ENCODE data around the gene CFB.
A peak's percentile ranks its signal among the peaks of the same experiment; 100 is the strongest.
"Not testable (repeated sequence)": the region's sequence is repeated elsewhere in the genome, so short reads cannot be mapped to it uniquely, and the experiment has no call there.

The CFB gene

DNA sequence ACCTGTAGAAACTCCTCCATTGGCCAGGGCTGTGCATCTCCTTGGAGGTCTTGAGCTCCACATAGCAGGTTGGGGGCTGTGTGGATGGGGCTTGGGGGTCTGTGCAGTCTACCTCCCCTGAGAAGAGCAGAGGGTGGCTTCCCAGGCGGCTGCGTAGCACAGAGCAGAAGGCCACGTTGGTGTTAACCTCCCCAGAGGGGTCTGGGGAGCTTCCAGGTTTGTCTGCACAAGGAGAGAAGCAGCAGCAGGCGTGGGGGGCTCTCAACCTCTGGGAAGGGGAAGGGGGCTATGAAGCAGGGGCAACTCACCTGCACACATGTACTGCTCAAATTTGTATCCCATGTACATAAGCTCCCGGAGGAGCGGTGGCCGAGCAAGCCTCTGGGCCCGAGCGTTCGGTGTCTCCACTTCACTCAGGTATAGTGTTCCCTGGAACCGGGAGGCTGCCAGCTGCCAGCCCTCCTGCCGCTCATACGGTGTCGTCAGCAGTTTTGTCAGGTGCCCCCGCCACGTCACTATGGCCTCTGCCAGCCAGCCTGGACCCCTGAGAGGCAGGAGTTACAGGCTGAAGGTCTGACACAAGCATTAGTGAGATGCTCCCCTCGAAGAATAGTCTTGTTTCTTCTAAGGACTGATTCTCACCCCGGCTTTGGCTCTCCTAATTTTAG lies 24.8 kb downstream of the CFB start:
- no peaks in the 10 kb centered on the region for H3K9me3 Mint-ChIP-seq
- peaks cover 55% of the 10 kb centered on the region for H3K4me1 Mint-ChIP-seq
- no peak for ATAC-seq
- peak overlapping the region; percentile 94 for H3K27ac Mint-ChIP-seq
- H3K36me3 Mint-ChIP-seq: peaks cover 47% of the 10 kb centered on the region
- H3K27me3 Mint-ChIP-seq: no peaks in the 10 kb centered on the region
- peak overlapping the region; percentile 89 for H3K4me3 Mint-ChIP-seq

DNA sequence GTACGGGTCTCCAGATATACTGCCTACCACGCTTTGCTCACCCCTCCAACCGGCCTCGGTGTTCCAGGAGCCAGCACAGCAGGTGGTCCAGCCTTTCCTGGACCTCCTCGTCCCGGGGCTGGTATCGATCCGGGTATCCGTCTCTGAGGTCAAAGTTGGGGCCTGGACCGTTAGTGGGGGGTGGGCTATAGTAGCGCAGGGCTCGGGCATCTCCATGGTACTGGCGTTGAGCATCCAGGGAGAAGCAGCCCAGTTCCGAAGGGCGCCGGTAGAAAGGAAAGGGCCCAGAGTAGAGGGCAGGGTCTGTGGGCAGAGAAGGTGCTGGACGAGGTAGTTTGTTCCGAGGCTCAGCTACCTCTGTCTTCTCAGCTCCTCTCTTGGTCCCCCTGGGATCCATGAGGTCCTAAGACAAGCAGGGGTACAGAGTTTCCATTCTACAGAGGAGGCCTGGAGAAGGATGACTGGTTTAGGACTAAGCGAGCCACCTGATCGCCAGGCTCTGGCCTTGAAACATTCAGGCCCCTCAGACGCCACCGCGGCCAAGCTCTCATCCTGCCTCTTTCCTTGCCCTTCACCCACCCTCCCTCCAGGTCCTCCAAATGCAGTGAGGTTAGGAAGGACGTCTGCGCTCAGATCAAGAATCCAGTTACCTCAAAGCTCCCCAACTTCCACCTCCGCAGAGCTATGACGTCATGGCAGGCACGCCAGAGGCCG lies 25.5 kb downstream of the CFB start:
- peak overlapping the region; percentile 89 for H3K4me3 Mint-ChIP-seq
- ATAC-seq: no peak
- H3K27me3 Mint-ChIP-seq: no peaks in the 10 kb centered on the region
- H3K9me3 Mint-ChIP-seq: no peaks in the 10 kb centered on the region
- H3K27ac Mint-ChIP-seq: peak overlapping the region; percentile 94
- H3K36me3 Mint-ChIP-seq: peaks cover 41% of the 10 kb centered on the region
- H3K4me1 Mint-ChIP-seq: peaks cover 55% of the 10 kb centered on the region

DNA sequence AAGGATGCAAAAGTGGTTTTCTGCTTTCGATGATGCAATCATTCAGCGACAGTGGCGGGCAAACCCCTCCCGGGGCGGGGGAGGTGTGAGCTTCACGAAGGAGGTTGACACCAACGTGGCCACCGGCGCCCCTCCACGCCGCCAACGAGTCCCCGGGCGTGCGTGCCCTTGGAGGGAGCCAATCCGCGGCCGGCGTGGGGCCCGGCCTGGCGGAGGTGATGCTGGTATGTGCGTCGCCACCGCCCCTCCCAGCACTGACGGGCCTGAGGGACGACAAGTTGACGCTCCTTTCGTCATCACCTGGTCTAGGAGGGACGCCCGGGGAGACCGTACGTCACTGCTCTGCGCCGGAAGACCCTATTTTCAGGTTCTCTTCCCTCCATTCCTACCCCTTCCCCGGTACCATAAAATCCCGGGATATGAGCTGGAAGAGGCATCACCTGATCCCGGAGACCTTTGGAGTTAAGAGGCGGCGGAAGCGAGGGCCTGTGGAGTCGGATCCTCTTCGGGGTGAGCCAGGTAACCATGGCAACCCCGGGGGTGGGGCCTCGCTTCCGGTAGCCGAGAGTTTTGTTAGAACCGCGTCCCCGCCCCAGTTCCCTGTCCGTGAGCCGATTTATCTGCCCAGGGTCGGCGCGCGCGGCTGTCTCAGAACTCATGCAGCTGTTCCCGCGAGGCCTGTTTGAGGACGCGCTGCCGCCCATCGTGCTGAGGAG lies 26.3 kb downstream of the CFB start, which contains the start of gene DXO:
TSS of gene DXO (minus strand) at position 146 of the 716 bp plus-strand sequence. CDS start 463 bp downstream, outside the sequence.
- Mint-ChIP-seq H3K27ac (peak within 1 kb of the TSS; percentile 94), H3K9me3 (no peaks in the 10 kb centered on the region), H3K36me3 (peaks cover 34% of the 10 kb centered on the region), H3K4me3 (peak within 1 kb of the TSS; percentile 89), H3K4me1 (peaks cover 49% of the 10 kb centered on the region), H3K27me3 (no peaks in the 10 kb centered on the region)
- peak; percentile 98 for ATAC-seq

DNA sequence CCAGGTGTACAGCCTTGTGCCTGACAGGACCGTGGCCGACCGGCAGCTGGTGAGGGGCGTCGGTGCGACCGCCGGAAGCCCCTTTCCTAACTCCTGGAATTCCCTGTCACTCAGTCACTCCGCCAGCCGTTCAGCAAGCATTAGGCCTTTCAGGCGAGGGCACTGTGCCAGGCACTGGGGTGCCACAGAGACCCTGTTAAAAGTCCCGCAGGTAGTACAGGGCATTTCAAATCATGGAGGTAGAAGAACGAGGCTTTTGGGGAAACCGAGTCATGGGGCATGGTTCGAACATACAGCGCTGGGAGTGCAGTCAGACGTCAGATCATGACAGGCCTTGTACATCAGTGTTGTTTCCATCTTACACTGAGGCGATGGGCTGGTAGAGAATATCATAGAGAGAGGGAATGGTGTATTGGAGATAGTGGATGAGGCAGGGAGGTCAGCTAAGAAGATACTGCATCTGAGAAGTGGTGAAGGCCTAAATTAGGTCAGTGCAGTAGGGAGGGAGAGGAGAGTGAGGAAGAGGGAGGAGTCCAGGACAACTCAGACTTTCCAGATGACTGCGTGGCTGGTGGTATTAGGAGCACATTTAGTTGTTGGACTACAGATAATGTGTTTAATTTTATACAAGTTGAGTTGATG lies 26.9 kb downstream of the CFB start:
- H3K27ac Mint-ChIP-seq: peak overlapping the region; percentile 94
- no peaks in the 10 kb centered on the region for H3K9me3 Mint-ChIP-seq
- peak overlapping the region; percentile 89 for H3K4me3 Mint-ChIP-seq
- peaks cover 27% of the 10 kb centered on the region for H3K36me3 Mint-ChIP-seq
- peaks cover 43% of the 10 kb centered on the region for H3K4me1 Mint-ChIP-seq
- H3K27me3 Mint-ChIP-seq: no peaks in the 10 kb centered on the region
- ATAC-seq: no peak

DNA sequence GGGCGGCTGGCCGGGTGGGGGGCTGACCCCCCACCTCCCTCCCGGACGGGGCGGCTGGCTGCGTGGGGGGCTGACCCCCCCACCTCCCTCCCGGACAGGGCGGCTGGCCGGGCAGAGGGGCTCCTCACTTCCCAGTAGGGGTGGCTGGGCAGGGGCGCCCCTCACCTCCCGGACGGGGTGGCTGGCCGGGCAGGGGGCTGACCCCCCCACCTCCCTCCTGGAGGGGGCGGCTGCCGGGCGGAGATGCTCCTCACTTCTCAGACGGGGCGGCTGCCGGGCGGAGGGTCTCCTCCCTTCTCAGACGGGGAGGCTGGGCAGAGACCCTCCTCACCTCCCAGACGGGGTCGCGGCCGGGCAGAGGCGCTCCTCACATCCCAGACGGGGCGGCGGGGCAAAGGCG lies 30.2 kb downstream of the CFB start:
- H3K27ac Mint-ChIP-seq, H3K4me3 Mint-ChIP-seq, H3K9me3 Mint-ChIP-seq, ATAC-seq, H3K27me3 Mint-ChIP-seq: not testable (repeated sequence)
- peaks cover 29% of the 10 kb centered on the region for H3K4me1 Mint-ChIP-seq
- H3K36me3 Mint-ChIP-seq: peaks cover 18% of the 10 kb centered on the region

DNA sequence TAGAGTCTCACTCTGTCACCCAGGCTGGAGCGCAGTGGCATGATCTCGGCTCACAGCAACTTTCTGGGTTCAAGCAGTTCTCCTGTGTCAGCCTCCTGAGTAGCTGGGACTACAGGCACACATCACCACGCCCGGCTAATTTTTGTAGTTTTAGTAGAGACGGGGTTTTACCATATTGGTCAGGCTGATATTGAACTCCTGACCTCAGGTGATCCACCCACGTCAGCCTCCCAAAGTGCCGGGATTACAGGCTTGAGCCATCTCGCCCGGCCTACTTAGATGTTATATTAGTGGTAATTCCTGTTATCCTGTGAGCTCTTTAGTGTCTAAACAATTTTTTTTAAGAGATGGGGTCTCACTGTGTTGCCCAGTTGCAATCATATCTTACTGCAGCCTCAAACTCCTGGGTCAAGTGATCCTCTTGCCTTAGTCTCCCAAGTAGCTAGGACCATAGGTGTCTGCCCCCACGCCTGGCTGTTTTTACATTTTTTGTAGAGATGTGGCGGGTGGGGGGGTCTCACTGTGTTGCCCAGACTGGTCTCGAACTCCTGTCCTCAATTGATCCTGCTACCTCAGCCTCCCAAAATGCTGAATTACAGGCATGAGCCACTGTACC lies 32.0 kb downstream of the CFB start:
- no peaks in the 10 kb centered on the region for H3K9me3 Mint-ChIP-seq
- H3K4me1 Mint-ChIP-seq: peaks cover 21% of the 10 kb centered on the region
- no peak overlapping the region for H3K4me3 Mint-ChIP-seq
- no peaks in the 10 kb centered on the region for H3K27me3 Mint-ChIP-seq
- ATAC-seq: no peak
- peaks cover 18% of the 10 kb centered on the region for H3K36me3 Mint-ChIP-seq
- H3K27ac Mint-ChIP-seq: no peak overlapping the region

DNA sequence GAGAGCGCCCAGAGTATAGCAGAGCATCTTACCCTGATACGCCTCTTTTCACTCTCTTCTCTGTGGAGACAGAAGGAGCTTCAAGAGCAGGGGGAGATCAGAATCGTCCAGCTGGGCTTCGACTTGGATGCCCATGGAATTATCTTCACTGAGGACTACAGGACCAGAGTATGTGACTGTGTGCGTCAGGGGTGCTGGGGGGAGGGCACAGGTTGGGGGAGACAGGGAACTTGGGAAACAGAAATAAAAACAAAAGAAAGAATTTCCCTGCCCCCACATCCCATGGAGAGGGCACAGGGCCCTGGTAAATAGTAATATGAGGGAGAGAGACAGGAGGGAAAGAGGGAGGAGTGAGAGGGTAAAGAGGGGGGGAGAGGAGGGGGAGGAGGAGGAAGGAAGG lies 32.9 kb downstream of the CFB start:
- no peaks in the 10 kb centered on the region for H3K27me3 Mint-ChIP-seq
- H3K9me3 Mint-ChIP-seq: no peaks in the 10 kb centered on the region
- peaks cover 18% of the 10 kb centered on the region for H3K36me3 Mint-ChIP-seq
- ATAC-seq: no peak
- no peak overlapping the region for H3K4me3 Mint-ChIP-seq
- no peak overlapping the region for H3K27ac Mint-ChIP-seq
- H3K4me1 Mint-ChIP-seq: peaks cover 12% of the 10 kb centered on the region

DNA sequence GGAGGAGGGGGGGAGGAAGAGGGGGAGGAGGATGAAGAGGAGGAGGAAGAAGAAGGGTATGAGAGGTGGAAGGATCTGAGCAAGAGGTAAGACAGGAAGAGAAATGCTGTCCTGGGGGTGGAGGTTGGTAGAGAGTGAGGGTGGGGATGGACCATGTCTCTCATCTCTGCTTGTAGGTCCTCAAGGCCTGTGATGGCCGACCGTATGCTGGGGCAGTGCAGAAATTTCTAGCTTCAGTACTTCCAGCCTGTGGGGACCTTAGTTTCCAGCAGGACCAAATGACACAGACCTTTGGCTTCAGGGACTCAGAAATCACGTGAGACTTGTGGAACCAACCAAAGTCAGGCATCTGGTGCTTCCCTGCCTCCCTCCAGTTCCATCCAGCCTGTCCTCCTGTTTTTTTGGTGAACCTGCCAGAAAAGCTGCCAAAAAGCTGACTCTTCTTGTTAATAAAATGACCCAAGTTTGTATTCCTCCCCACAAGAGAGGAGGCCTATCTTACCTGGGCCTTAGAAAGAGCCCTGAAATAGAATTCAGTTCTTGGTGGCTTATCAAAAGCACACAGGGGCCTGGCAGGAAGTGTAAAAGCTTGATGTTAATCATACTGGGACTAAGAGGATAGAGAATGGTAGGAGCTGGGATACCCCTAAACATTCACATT lies 33.5 kb downstream of the CFB start:
- Mint-ChIP-seq H3K36me3 (peaks cover 18% of the 10 kb centered on the region), H3K27ac (no peak overlapping the region), H3K4me3 (no peak overlapping the region), H3K9me3 (no peaks in the 10 kb centered on the region), H3K27me3 (no peaks in the 10 kb centered on the region), H3K4me1 (peaks cover 7% of the 10 kb centered on the region)
- no peak for ATAC-seq

DNA sequence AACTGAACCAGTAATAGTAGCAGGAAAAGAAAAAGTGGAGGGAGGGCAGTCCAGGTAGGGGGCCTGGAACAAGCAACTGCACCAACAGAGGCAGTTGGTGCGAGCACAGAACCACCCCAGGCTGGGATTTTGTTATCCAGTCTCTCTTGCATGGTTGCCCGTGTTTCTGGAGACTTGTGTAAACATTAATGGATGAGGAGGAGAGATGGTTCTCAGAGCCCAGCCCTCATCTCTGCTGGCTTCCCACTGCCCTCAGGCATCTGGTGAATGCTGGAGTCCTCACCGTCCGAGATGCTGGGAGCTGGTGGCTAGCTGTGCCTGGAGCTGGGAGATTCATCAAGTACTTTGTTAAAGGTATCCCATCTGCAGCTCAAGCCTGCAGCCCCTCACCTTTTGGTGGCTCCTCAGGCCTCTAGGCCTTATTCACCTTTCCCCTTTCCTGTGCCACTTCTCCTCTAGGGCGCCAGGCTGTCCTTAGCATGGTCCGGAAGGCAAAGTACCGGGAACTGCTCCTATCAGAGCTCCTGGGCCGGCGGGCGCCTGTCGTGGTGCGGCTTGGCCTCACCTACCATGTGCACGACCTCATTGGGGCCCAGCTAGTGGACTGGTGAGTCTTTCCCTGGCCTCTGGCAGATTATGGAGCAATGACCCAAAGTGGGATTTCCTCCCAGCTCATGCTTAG lies 34.4 kb downstream of the CFB start:
- not testable (repeated sequence) for H3K27me3 Mint-ChIP-seq, H3K4me3 Mint-ChIP-seq, H3K4me1 Mint-ChIP-seq, H3K27ac Mint-ChIP-seq, ATAC-seq, H3K9me3 Mint-ChIP-seq
- H3K36me3 Mint-ChIP-seq: peaks cover 18% of the 10 kb centered on the region

DNA sequence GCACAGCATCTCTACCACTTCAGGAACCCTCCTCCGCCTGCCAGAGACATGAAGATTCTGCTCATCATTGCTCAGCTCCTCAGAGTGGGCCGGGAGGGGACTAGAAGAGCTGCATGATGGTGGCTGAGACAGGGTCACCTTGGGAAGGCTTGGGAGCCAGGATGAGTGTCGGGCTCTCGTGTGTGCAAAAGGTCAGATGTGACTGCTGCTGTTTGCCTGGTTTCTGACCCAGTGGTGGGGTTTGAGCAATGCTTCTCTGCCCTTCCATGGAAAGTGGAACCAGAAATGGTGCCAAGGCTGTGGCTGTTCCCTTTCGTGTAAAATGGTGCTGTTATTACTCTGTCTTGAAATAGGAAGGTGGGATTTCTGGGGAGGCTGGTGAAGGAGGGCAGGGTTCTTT lies 35.1 kb downstream of the CFB start:
- peaks cover 13% of the 10 kb centered on the region for H3K36me3 Mint-ChIP-seq
- H3K4me1 Mint-ChIP-seq, H3K9me3 Mint-ChIP-seq, H3K27ac Mint-ChIP-seq, ATAC-seq, H3K4me3 Mint-ChIP-seq, H3K27me3 Mint-ChIP-seq: not testable (repeated sequence)

DNA sequence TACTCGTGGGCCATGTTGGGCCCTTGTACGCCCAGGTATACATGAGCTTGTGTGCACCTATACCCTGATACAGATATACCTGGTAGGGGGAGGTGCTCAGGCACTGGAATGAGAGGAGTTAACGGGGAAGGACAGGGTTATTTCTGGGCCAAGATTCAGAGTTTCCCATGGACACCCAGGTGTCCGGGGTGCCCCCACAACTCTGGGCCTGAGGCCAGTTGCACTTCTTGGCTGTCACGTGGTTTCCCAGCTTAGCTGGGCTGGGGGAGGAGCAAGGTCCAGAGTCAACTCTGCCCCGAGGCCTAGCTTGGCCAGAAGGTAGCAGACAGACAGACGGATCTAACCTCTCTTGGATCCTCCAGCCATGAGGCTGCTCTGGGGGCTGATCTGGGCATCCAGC lies 35.8 kb downstream of the CFB start, which contains the start of gene C4A:
TSS of gene C4A (plus strand) at position 314 of the 400 bp plus-strand sequence. CDS start at position 365, 51 bp downstream.
- not testable (repeated sequence) for H3K27me3 Mint-ChIP-seq, H3K9me3 Mint-ChIP-seq, H3K4me3 Mint-ChIP-seq, H3K27ac Mint-ChIP-seq, H3K4me1 Mint-ChIP-seq, ATAC-seq
- peaks cover 13% of the 10 kb centered on the region for H3K36me3 Mint-ChIP-seq

DNA sequence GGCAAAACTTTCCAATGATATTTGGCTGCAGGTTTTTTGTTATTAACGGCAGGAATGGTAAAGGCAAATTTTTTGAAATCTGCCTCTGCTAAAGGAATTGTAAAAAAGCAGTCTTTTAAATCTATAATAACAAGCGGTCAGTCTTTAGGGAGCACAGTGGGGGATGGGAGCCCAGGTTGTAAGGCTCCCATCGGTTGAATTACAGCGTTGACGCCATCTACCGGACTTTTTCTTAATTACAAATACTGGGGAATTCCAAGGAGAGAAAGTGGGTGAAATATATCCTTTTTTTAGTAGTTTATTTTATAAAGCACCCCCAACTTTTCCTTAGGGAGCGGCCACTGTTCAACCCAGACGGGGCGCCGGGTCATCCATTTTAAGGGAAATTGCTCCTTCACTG lies 43.5 kb downstream of the CFB start:
- H3K27me3 Mint-ChIP-seq, H3K4me1 Mint-ChIP-seq, H3K27ac Mint-ChIP-seq, ATAC-seq, H3K36me3 Mint-ChIP-seq, H3K9me3 Mint-ChIP-seq, H3K4me3 Mint-ChIP-seq: not testable (repeated sequence)

DNA sequence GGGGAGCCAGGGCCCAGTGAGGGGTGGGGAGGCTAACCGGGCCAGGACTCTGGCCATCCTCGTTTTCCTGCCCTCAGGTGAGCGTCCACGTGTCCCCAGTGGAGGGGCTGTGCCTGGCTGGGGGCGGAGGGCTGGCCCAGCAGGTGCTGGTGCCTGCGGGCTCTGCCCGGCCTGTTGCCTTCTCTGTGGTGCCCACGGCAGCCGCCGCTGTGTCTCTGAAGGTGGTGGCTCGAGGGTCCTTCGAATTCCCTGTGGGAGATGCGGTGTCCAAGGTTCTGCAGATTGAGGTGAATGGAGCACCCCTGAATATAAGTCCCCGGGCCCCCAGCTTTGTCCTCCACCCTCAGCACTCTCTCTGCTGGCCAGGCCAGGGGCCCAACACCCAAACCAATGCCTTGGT lies 48.5 kb downstream of the CFB start:
- H3K4me1 Mint-ChIP-seq, ATAC-seq, H3K27ac Mint-ChIP-seq: not testable (repeated sequence)

DNA sequence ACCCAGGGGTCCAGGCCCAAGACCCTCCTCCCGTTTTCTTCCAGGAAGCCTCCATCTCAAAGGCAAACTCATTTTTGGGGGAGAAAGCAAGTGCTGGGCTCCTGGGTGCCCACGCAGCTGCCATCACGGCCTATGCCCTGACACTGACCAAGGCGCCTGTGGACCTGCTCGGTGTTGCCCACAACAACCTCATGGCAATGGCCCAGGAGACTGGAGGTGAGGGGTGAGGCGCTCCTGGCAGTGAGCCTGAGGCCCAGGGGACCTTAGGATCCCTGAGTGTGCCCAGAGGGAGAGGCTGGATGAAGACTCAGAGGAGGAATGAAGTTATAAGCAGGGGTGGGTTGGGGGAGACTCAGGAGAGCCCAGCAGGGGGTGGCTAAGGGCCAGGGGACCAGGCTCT lies 50.5 kb downstream of the CFB start:
- ATAC-seq, H3K27ac Mint-ChIP-seq, H3K9me3 Mint-ChIP-seq, H3K27me3 Mint-ChIP-seq, H3K4me1 Mint-ChIP-seq, H3K4me3 Mint-ChIP-seq, H3K36me3 Mint-ChIP-seq: not testable (repeated sequence)

More for the DNA sequence above, 48.5 kb downstream of the CFB start:
- not testable (repeated sequence) for H3K4me3 Mint-ChIP-seq, H3K36me3 Mint-ChIP-seq, H3K9me3 Mint-ChIP-seq, H3K27me3 Mint-ChIP-seq

Data from stimulated activated memory B cell treated with anti-CD40 and anti-IgM and Interleukin-4, amounts not matched to agents 10 μg/mL and 1 μg/mL and 100 μg/mL, for 72 hours (primary cell).